ENCODE data around the gene EIF5.

EIF5 gene

DNA sequence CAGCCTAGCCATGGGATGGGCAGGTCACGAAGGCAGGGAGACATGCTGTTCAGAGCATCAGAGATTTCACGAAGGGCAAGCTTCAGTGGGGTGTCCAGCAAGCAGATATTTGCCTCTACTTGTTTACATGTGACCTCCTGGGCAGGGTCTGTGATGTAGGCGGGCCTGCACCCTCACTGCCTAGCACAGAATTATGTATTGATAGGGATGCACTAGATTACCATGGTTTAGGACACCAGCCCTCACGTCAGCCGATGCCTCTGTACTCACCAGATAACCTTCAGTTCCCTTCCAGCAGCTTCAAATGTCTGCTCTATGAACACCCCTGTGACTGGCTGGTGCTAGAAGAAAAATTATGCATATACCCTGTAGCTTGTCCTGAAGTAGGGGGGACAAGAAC is 5.1 kb upstream of the EIF5 start:
- H3K9me3 ChIP-seq (ENCODE audit: low read length), result no peaks in the 10 kb centered on the region
- H3K27me3 ChIP-seq (ENCODE audit: control insufficient read depth in 1 of 2, insufficient read depth in 2 of 2, low read length in 2 of 2), result no peaks in the 10 kb centered on the region
- no peak overlapping the region for H3K9ac ChIP-seq (ENCODE audit: low read length)
- H3K4me1 ChIP-seq (ENCODE audit: insufficient read depth, low read length), result peaks cover 5% of the 10 kb centered on the region
- H3K4me3 ChIP-seq (ENCODE audit: low read depth in 1 of 2, low read length in 2 of 2), result no peak overlapping the region
- H3K36me3 ChIP-seq (ENCODE audit: insufficient read depth, low read length), result no peaks in the 10 kb centered on the region
- H3K27ac ChIP-seq (ENCODE audit: low read depth, low read length), result no peak overlapping the region

GRCh38 chr14:103329401-103330347 is 4.4 kb upstream of the EIF5 start:
- Histone ChIP-seq H3K27ac (ENCODE audit: low read depth, low read length) (no peak overlapping the region), H3K9ac (ENCODE audit: low read length) (no peak overlapping the region), H3K27me3 (ENCODE audit: control insufficient read depth in 1 of 2, insufficient read depth in 2 of 2, low read length in 2 of 2) (no peaks in the 10 kb centered on the region), H3K4me1 (ENCODE audit: insufficient read depth, low read length) (peaks cover 5% of the 10 kb centered on the region), H3K4me3 (ENCODE audit: low read depth in 1 of 2, low read length in 2 of 2) (no peak overlapping the region), H3K9me3 (ENCODE audit: low read length) (no peaks in the 10 kb centered on the region), H3K36me3 (ENCODE audit: insufficient read depth, low read length) (no peaks in the 10 kb centered on the region)

DNA sequence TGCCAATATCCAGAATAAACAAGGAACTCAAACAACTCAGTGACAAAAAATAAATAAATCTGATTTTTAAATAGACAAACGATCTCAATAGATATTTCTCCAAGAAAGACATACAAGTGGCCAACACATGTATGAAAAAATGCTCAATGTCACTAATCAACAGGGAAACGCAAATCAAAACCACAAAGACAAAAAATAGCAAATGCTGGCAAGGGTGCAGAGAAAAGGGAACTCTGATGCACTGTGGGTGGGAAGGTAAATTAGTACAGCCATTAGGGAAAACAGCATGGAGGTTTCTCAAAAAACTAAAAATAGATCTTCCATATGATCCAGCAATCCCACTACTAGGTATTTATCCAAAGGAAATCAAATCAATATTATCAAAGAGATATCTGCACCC is 3.5 kb upstream of the EIF5 start:
- no peak overlapping the region for H3K4me3 ChIP-seq (ENCODE audit: low read depth in 1 of 2, low read length in 2 of 2)
- H3K27me3 ChIP-seq (ENCODE audit: control insufficient read depth in 1 of 2, insufficient read depth in 2 of 2, low read length in 2 of 2), result no peaks in the 10 kb centered on the region
- H3K36me3 ChIP-seq (ENCODE audit: insufficient read depth, low read length), result peaks cover 3% of the 10 kb centered on the region
- no peak overlapping the region for H3K27ac ChIP-seq (ENCODE audit: low read depth, low read length)
- no peak overlapping the region for H3K9ac ChIP-seq (ENCODE audit: low read length)
- no peaks in the 10 kb centered on the region for H3K9me3 ChIP-seq (ENCODE audit: low read length)
- H3K4me1 ChIP-seq (ENCODE audit: insufficient read depth, low read length), result peaks cover 9% of the 10 kb centered on the region

- Histone ChIP-seq H3K27ac (ENCODE audit: low read depth, low read length) (peak overlapping the region; percentile 96), H3K36me3 (ENCODE audit: insufficient read depth, low read length) (peaks cover 21% of the 10 kb centered on the region), H3K9me3 (ENCODE audit: low read length) (no peaks in the 10 kb centered on the region), H3K27me3 (ENCODE audit: control insufficient read depth in 1 of 2, insufficient read depth in 2 of 2, low read length in 2 of 2) (no peaks in the 10 kb centered on the region), H3K4me1 (ENCODE audit: insufficient read depth, low read length) (peaks cover 27% of the 10 kb centered on the region), H3K9ac (ENCODE audit: low read length) (no peak overlapping the region), H3K4me3 (ENCODE audit: low read depth in 1 of 2, low read length in 2 of 2) (no peak overlapping the region)
Observed at GRCh38 chr14:103332143-103332919, 1.7 kb upstream of the EIF5 start.

GRCh38 chr14:103334644-103335622 is 896 bp downstream of the EIF5 start:
- H3K9me3 ChIP-seq (ENCODE audit: low read length), result no peaks in the 10 kb centered on the region
- no peaks in the 10 kb centered on the region for H3K27me3 ChIP-seq (ENCODE audit: control insufficient read depth in 1 of 2, insufficient read depth in 2 of 2, low read length in 2 of 2)
- H3K9ac ChIP-seq (ENCODE audit: low read length), result peak overlapping the region; percentile 93
- H3K4me3 ChIP-seq (ENCODE audit: low read depth in 1 of 2, low read length in 2 of 2), result peak overlapping the region; percentile 87 to 97
- H3K36me3 ChIP-seq (ENCODE audit: insufficient read depth, low read length), result peaks cover 47% of the 10 kb centered on the region
- peaks cover 27% of the 10 kb centered on the region for H3K4me1 ChIP-seq (ENCODE audit: insufficient read depth, low read length)
- peak overlapping the region; percentile 96 for H3K27ac ChIP-seq (ENCODE audit: low read depth, low read length)

DNA sequence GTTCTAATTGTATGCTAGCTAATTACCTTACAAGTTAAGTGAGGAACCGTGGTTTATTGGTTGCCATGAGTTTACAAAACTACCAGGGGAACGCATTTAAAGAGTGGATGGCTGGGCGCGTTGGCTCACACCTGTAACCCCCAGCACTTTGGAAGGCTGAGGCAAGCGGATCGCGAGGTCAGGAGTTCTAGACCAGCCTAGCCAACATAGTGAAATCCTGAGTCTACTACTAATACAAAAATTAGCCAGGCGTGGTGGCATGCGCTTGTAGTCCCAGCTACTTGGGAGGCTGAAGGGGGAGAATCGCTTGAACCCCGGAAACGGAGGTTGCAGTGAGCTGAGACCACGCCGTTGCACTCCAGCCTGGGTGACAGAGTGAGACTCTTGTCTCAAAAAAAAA is 2.2 kb downstream of the EIF5 start:
- Histone ChIP-seq H3K9ac (ENCODE audit: low read length) (no peak overlapping the region), H3K27me3 (ENCODE audit: control insufficient read depth in 1 of 2, insufficient read depth in 2 of 2, low read length in 2 of 2) (no peaks in the 10 kb centered on the region), H3K4me3 (ENCODE audit: low read depth in 1 of 2, low read length in 2 of 2) (peak overlapping the region in 1 of 2 donors; percentile 87), H3K9me3 (ENCODE audit: low read length) (no peaks in the 10 kb centered on the region), H3K27ac (ENCODE audit: low read depth, low read length) (no peak overlapping the region), H3K36me3 (ENCODE audit: insufficient read depth, low read length) (peaks cover 59% of the 10 kb centered on the region), H3K4me1 (ENCODE audit: insufficient read depth, low read length) (peaks cover 27% of the 10 kb centered on the region)

GRCh38 chr14:103337794-103338193 is 3.8 kb downstream of the EIF5 start:
- H3K4me3 ChIP-seq (ENCODE audit: low read depth in 1 of 2, low read length in 2 of 2), result no peak overlapping the region
- H3K27ac ChIP-seq (ENCODE audit: low read depth, low read length), result no peak overlapping the region
- H3K9ac ChIP-seq (ENCODE audit: low read length), result no peak overlapping the region
- peaks cover 26% of the 10 kb centered on the region for H3K4me1 ChIP-seq (ENCODE audit: insufficient read depth, low read length)
- H3K36me3 ChIP-seq (ENCODE audit: insufficient read depth, low read length), result peaks cover 75% of the 10 kb centered on the region
- H3K27me3 ChIP-seq (ENCODE audit: control insufficient read depth in 1 of 2, insufficient read depth in 2 of 2, low read length in 2 of 2), result no peaks in the 10 kb centered on the region
- H3K9me3 ChIP-seq (ENCODE audit: low read length), result no peaks in the 10 kb centered on the region

DNA sequence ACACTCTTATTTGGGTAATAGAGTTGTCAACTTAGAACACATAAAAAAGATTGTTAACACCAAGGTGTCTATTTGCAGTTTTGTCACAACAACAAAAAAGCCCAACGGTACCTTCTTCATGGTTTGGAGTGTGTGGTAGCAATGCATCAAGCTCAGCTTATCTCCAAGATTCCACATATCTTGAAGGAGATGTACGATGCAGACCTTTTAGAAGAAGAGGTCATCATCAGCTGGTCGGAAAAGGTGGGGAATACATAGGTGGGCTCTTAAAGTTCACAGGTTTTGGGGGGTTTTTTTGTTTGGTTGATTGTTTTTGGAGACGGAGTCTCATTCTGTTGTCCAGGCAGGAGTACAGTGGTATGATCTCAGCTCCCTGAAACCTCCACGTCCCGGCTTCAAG is 5.5 kb downstream of the EIF5 start:
- Histone ChIP-seq H3K4me3 (ENCODE audit: low read depth in 1 of 2, low read length in 2 of 2) (no peak overlapping the region), H3K27me3 (ENCODE audit: control insufficient read depth in 1 of 2, insufficient read depth in 2 of 2, low read length in 2 of 2) (no peaks in the 10 kb centered on the region), H3K27ac (ENCODE audit: low read depth, low read length) (no peak overlapping the region), H3K9ac (ENCODE audit: low read length) (no peak overlapping the region), H3K4me1 (ENCODE audit: insufficient read depth, low read length) (peaks cover 22% of the 10 kb centered on the region), H3K9me3 (ENCODE audit: low read length) (no peaks in the 10 kb centered on the region), H3K36me3 (ENCODE audit: insufficient read depth, low read length) (peaks cover 93% of the 10 kb centered on the region)

DNA sequence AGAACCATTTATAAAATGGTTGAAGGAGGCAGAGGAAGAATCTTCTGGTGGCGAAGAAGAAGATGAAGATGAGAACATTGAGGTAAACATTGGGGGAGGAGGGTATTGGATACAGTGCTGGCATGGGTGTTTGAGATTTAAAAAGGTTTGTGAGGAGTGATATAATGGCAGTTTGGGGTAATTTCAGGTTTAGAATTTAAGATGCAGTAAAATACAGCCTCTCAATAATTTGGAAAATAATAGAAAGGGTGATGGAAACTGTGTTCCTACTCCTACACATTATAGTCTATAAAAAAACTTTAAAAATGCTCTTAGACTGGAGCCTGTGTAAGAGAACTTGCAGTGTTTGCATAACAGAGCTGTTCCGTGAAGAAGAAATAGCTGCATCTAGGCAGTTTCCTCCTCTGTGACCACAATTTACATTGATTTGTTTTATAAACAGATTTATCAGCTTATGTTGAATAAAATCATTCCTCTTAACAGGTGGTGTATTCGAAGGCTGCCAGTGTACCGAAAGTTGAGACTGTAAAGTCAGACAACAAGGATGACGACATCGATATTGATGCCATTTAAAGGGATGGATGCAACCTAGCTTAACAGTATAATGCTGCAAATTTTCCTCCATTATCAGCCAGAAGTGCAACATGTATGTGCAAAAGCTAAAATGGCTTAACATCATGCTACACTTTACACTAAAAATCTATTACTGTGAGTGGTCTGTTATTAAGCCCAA is 6.6 kb downstream of the EIF5 start:
- H3K36me3 ChIP-seq (ENCODE audit: insufficient read depth, low read length), result peaks cover 95% of the 10 kb centered on the region
- H3K4me1 ChIP-seq (ENCODE audit: insufficient read depth, low read length), result peaks cover 16% of the 10 kb centered on the region
- H3K27me3 ChIP-seq (ENCODE audit: control insufficient read depth in 1 of 2, insufficient read depth in 2 of 2, low read length in 2 of 2), result no peaks in the 10 kb centered on the region
- no peaks in the 10 kb centered on the region for H3K9me3 ChIP-seq (ENCODE audit: low read length)
- no peak overlapping the region for H3K4me3 ChIP-seq (ENCODE audit: low read depth in 1 of 2, low read length in 2 of 2)
- no peak overlapping the region for H3K9ac ChIP-seq (ENCODE audit: low read length)
- no peak overlapping the region for H3K27ac ChIP-seq (ENCODE audit: low read depth, low read length)

- Histone ChIP-seq H3K4me3 (ENCODE audit: low read depth in 1 of 2, low read length in 2 of 2) (no peak overlapping the region), H3K9ac (ENCODE audit: low read length) (no peak overlapping the region), H3K4me1 (ENCODE audit: insufficient read depth, low read length) (peaks cover 8% of the 10 kb centered on the region), H3K27ac (ENCODE audit: low read depth, low read length) (no peak overlapping the region), H3K27me3 (ENCODE audit: control insufficient read depth in 1 of 2, insufficient read depth in 2 of 2, low read length in 2 of 2) (no peaks in the 10 kb centered on the region), H3K36me3 (ENCODE audit: insufficient read depth, low read length) (peaks cover 86% of the 10 kb centered on the region), H3K9me3 (ENCODE audit: low read length) (no peaks in the 10 kb centered on the region)
Observed at GRCh38 chr14:103341250-103342129, 7.5 kb downstream of the EIF5 start.
